HepG2 (cell line): ENCODE data around the gene MAP3K4.

ENCODE experiments used
- BHLHE40 ChIP-seq: IDR thresholded peaks from 2 replicates; pipeline ENCODE4 v1.6.1; 2011; ENCODE audit warnings: low read length, improper control_type of control experiment
- CTCF ChIP-seq: sonication (generic); formaldehyde crosslinking; IDR thresholded peaks from 2 replicates; pipeline ENCODE4 v1.5.0; 2020; ENCODE audit warnings: mild to moderate bottlenecking, missing genetic modification reagents, moderate library complexity
- ESRRA ChIP-seq: sonication (generic); formaldehyde crosslinking; IDR thresholded peaks from 2 replicates; pipeline ENCODE4 v1.5.1; 2020; ENCODE audit warnings: mild to moderate bottlenecking, low read depth, missing genetic modification reagents
- EZH2 ChIP-seq: conservative IDR thresholded peaks from 2 replicates; pipeline ENCODE4 v1.6.1; 2012; ENCODE audit warnings: mild to moderate bottlenecking, low read depth, low read length, moderate library complexity
- HINFP ChIP-seq: sonication (generic); formaldehyde crosslinking; IDR thresholded peaks from 2 replicates; pipeline ENCODE4 v1.4.0; 2020; ENCODE audit warnings: low read depth, mild to moderate bottlenecking, missing genetic modification reagents
- PATZ1 ChIP-seq: sonication (generic); formaldehyde crosslinking; IDR thresholded peaks from 2 replicates; pipeline ENCODE4 v1.4.0; 2020; ENCODE audit warnings: missing genetic modification reagents
- POLR2AphosphoS2 ChIP-seq: IDR thresholded peaks from 2 replicates; pipeline ENCODE4 v1.6.1; 2011; ENCODE audit warnings: low read depth, low read length, improper control_type of control experiment
- PRDM10 ChIP-seq: sonication (generic); formaldehyde crosslinking; IDR thresholded peaks from 2 replicates; pipeline ENCODE4 v1.4.0; 2020; ENCODE audit warnings: low read depth, missing genetic modification reagents
- RBM39 ChIP-seq: fragments of 200-400 bp; formaldehyde crosslinking; IDR thresholded peaks from one replicate; pipeline ENCODE4 v1.6.1; 2018; ENCODE audit warnings: antibody characterized with exemption, mild to moderate bottlenecking, low read depth, low read length; ENCODE audit not compliant: poor library complexity, severe bottlenecking
- RERE ChIP-seq: IDR thresholded peaks from 2 replicates; pipeline ENCODE4 v1.6.1; 2016; ENCODE audit warnings: low read depth, missing genetic modification reagents, missing compliant biosample characterization
- YY1 ChIP-seq: IDR thresholded peaks from 2 replicates; pipeline ENCODE4 v1.6.1; 2011; ENCODE audit warnings: low read length, low read depth, moderate library complexity, mild to moderate bottlenecking; ENCODE audit not compliant: insufficient read depth, insufficient replicate concordance
- ZBTB20 ChIP-seq: sonication (generic); formaldehyde crosslinking; IDR thresholded peaks from 2 replicates; pipeline ENCODE4 v1.8.1; 2023; ENCODE audit warnings: missing genetic modification reagents, low read depth, mild to moderate bottlenecking, borderline replicate concordance
- ZNF781 ChIP-seq: sonication (generic); formaldehyde crosslinking; IDR thresholded peaks from 2 replicates; pipeline ENCODE4 v1.5.1; 2020; ENCODE audit warnings: borderline replicate concordance, mild to moderate bottlenecking, missing genetic modification reagents; ENCODE audit errors: not compliant biosample characterization

GRCh38 chr6:161017766-161018564 lies 26.4 kb downstream of the MAP3K4 start:
- no peak for TF ChIP-seq RERE (CRISPR knock-in tag)
- no peak for TF ChIP-seq PRDM10 (CRISPR knock-in tag)
- TF ChIP-seq ZBTB20 (CRISPR knock-in tag): no peak
- no peak for TF ChIP-seq ZNF781 (CRISPR knock-in tag)
- TF ChIP-seq RBM39: no peak
- TF ChIP-seq ESRRA (CRISPR knock-in tag): no peak
- no peak for TF ChIP-seq EZH2
- no peak for TF ChIP-seq HINFP (CRISPR knock-in tag)
- TF ChIP-seq POLR2AphosphoS2: no peak
- no peak for TF ChIP-seq CTCF (CRISPR knock-in tag)
- TF ChIP-seq YY1: no peak
- no peak for TF ChIP-seq PATZ1 (CRISPR knock-in tag)
- TF ChIP-seq BHLHE40: no peak
